ENCODE data around the gene TMEM170B. TPM values are rescaled to one million over a fixed set of nuclear protein-coding genes. Genes with fewer than 3 reads are reported as not detected.

The TMEM170B gene
- total RNA-seq, 4 donors from 2014 or later: 5.5 to 22.0 (median 12.3) TPM

- Histone ChIP-seq H3K4me3 (no peak overlapping the region), H3K4me1 (no peaks in the 10 kb centered on the region), H3K27me3 (peaks cover 0 to 2% (median 0%) of the 10 kb centered on the region in 3 donors), H3K9me3 (no peaks in the 10 kb centered on the region), H3K27ac (no peak overlapping the region), H3K36me3 (no peaks in the 10 kb centered on the region)
- DNase-seq (no peak), ATAC-seq (no peak)
- intact Hi-C loops (cut with DNase I; ENCODE audit: low total_unique reads) (no loop called here), in situ Hi-C loops (cut with MboI; ENCODE audit: low sequenced_read_pairs in 4 of 4) (no loop called here)
- TF ChIP-seq POLR2A (IDR thresholded peaks at IDR 0.05) (no peak), CTCF (IDR thresholded peaks at IDR 0.05 in 4 of 5, conservative IDR thresholded peaks at IDR 0.05 in 1 of 5) (no peak)
These were observed 61.1 kb downstream of the TMEM170B start for GRCh38 chr6:11598687-11599086.

GRCh38 chr6:11600251-11600650, 62.7 kb downstream of the TMEM170B start:
- in situ Hi-C loops (cut with MboI; ENCODE audit: low sequenced_read_pairs in 4 of 4) (no loop called here), intact Hi-C loops (cut with DNase I; ENCODE audit: low total_unique reads) (no loop called here)
- no peak overlapping the region for H3K27ac ChIP-seq
- peaks cover 5 to 8% of the 10 kb centered on the region in 2 donors for H3K4me1 ChIP-seq
- H3K36me3 ChIP-seq: no peaks in the 10 kb centered on the region
- ATAC-seq: no peak
- no peak overlapping the region for H3K4me3 ChIP-seq
- no peak for DNase-seq
- H3K9me3 ChIP-seq: no peaks in the 10 kb centered on the region
- no peak for TF ChIP-seq POLR2A (IDR thresholded peaks at IDR 0.05)
- TF ChIP-seq CTCF (IDR thresholded peaks at IDR 0.05 in 4 of 5, conservative IDR thresholded peaks at IDR 0.05 in 1 of 5): no peak
- peaks cover 0 to 8% (median 0%) of the 10 kb centered on the region in 3 donors for H3K27me3 ChIP-seq

GRCh38 chr6:11601776-11602605, 64.4 kb downstream of the TMEM170B start:
- no peak for TF ChIP-seq POLR2A (IDR thresholded peaks at IDR 0.05)
- H3K27ac ChIP-seq: no peak overlapping the region
- in situ Hi-C loops (cut with MboI; ENCODE audit: low sequenced_read_pairs in 4 of 4) (no loop called here), intact Hi-C loops (cut with DNase I; ENCODE audit: low total_unique reads) (no loop called here)
- ATAC-seq (no peak), DNase-seq (no peak)
- H3K27me3 ChIP-seq: peaks cover 0 to 8% (median 0%) of the 10 kb centered on the region in 3 donors
- no peaks in the 10 kb centered on the region for H3K9me3 ChIP-seq
- no peak overlapping the region for H3K4me3 ChIP-seq
- no peaks in the 10 kb centered on the region for H3K36me3 ChIP-seq
- peaks cover 21 to 22% of the 10 kb centered on the region in 2 donors for H3K4me1 ChIP-seq

- TF ChIP-seq CTCF (IDR thresholded peaks at IDR 0.05 in 4 of 5, conservative IDR thresholded peaks at IDR 0.05 in 1 of 5): no peak
- TF ChIP-seq POLR2A (IDR thresholded peaks at IDR 0.05): no peak
- Histone ChIP-seq H3K9me3 (no peaks in the 10 kb centered on the region), H3K36me3 (no peaks in the 10 kb centered on the region), H3K4me3 (no peak overlapping the region), H3K4me1 (peaks cover 27 to 33% of the 10 kb centered on the region in 2 donors), H3K27me3 (peaks cover 0 to 10% (median 3%) of the 10 kb centered on the region in 3 donors), H3K27ac (peak overlapping the region in 1 of 4 donors; percentile 45)
- DNase-seq (no peak), ATAC-seq (no peak)
- in situ Hi-C loops (cut with MboI; ENCODE audit: low sequenced_read_pairs in 4 of 4): no loop called here
- intact Hi-C loops (cut with DNase I; ENCODE audit: low total_unique reads): no loop called here
These were observed 66.7 kb downstream of the TMEM170B start for GRCh38 chr6:11604215-11604614.

GRCh38 chr6:11604836-11605506, 67.4 kb downstream of the TMEM170B start:
- ATAC-seq: peak; percentile 47 to 56
- peak overlapping the region; percentile 24 to 69 (median 37) for H3K27ac ChIP-seq
- in situ Hi-C loops (cut with MboI; ENCODE audit: low sequenced_read_pairs in 4 of 4): no loop called here

More at GRCh38 chr6:11604836-11605506, 67.4 kb downstream of the TMEM170B start:
- Histone ChIP-seq H3K36me3 (no peaks in the 10 kb centered on the region), H3K4me1 (peaks cover 27 to 39% of the 10 kb centered on the region in 2 donors), H3K9me3 (no peaks in the 10 kb centered on the region), H3K27me3 (peaks cover 0 to 10% (median 3%) of the 10 kb centered on the region in 3 donors), H3K4me3 (no peak overlapping the region)
- peak; percentile 30 to 65 for DNase-seq
- no peak for TF ChIP-seq CTCF (IDR thresholded peaks at IDR 0.05 in 4 of 5, conservative IDR thresholded peaks at IDR 0.05 in 1 of 5)
- TF ChIP-seq POLR2A (IDR thresholded peaks at IDR 0.05): no peak
- intact Hi-C loops (cut with DNase I; ENCODE audit: low total_unique reads): no loop called here

All from gastrocnemius medialis (tissue), 4 donors.